Airway epithelial cell (primary cell): ENCODE data around the gene PALM2AKAP2. TPM values are rescaled to one million over a fixed set of nuclear protein-coding genes. Genes with fewer than 3 reads are reported as not detected.

ENCODE experiments used
- total RNA-seq: library from RNA; depleted of rRNA; stranded (reverse); fragments of >200 nt; gene quantifications from 2 replicates; pipeline ENCODE4 v1.2.3, GENCODE V29; 2015

The PALM2AKAP2 gene
- total RNA-seq = 0.07 and 1.0 TPM in 2 replicates

DNA sequence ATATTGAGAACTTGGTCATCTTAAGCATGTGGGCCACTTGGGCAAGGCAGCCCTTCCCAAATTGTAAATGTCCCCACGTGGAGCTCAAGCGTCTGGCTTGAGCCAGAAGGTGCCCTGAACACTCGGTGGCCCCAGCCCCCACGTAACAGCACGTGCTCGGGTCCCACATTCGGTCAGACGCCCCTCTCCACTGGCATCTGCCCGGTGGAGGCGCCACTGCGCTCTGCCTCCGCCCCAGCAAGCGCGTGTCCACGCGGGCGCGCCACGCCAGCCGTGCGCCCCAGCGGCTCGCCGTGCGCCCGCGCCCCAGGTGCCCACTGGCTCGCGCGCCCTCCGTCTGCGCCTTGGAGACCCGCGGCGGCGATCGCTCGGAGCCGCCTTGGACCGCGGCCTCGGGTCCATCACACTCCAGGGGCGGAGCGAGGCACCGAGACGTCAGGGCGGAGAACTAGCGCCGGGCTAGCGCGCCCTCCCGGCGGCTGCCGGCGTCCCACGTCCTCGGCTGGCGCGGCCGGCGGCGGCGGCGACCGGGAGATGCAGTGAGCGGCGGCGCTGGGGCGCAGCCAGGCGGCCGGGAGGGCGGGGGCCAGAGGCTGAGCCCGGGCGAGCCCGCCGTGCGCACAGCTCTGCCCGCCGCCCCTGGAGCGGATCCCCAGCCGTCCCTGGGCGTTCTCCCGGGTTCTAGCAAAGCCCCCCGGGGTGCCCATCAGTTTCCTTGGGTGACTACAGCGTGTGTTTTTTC is at the start of gene PALM2AKAP2:
Gene PALM2AKAP2, plus strand, starts transcription at position 488 of the 742 bp plus-strand sequence. CDS start 291 bp downstream, outside the sequence.

